Erythroblast (primary cell): Measurements from ENCODE around the gene WIPF1.

Experiments used
- GATA1 ChIP-seq: IDR thresholded peaks from 2 replicates; pipeline ENCODE4 v1.6.1; 2011; ENCODE audit warnings: low read depth, mild to moderate bottlenecking, control low read depth, low read length, moderate library complexity
- POLR2A ChIP-seq: IDR thresholded peaks from 2 replicates; pipeline ENCODE4 v1.6.1; 2011; ENCODE audit warnings: mild to moderate bottlenecking, low read length

GRCh38 chr2:174633623-174633930, 36.0 kb upstream of the WIPF1 start:
- no peak for TF ChIP-seq POLR2A
- TF ChIP-seq GATA1, result no peak
